ENCODE results near the gene PDE6B. TPM values are rescaled to one million over a fixed set of nuclear protein-coding genes. Genes with fewer than 3 reads are reported as not detected.

Gene PDE6B
- total and polyA plus RNA-seq, 2 of the 13 experiments (the other 11 are each of a cell fraction or from before 2014, with no cell fraction given), result 0.38 to 0.40 TPM

DNA sequence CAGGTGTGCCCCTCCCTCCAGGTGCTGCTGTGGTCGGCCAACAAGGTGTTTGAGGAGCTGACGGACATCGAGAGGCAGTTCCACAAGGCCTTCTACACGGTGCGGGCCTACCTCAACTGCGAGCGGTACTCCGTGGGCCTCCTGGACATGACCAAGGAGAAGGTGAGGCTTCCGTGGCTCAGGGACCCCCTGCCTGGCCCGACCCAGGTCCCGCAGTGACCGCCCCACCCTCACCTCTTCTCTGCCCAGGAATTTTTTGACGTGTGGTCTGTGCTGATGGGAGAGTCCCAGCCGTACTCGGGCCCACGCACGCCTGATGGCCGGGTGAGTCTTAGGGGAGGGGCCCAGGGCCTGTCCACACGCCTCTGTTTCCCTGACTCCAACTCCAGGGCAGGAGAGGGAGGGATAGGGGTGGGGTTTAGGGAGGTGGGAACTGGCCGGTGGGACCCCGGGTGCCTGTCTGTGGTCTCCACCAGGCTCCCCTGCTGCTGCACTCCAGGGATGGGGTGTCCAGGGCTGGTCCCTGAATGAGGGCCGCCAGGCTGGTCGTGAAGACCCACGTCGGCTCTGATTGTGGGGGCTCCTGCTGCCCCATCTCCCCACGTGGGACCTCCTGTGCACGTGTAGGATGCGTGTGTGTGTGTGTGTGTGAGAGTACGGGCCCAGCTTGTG is 28.6 kb downstream of the PDE6B start (continued):
- TF ChIP-seq, protein P1, sequence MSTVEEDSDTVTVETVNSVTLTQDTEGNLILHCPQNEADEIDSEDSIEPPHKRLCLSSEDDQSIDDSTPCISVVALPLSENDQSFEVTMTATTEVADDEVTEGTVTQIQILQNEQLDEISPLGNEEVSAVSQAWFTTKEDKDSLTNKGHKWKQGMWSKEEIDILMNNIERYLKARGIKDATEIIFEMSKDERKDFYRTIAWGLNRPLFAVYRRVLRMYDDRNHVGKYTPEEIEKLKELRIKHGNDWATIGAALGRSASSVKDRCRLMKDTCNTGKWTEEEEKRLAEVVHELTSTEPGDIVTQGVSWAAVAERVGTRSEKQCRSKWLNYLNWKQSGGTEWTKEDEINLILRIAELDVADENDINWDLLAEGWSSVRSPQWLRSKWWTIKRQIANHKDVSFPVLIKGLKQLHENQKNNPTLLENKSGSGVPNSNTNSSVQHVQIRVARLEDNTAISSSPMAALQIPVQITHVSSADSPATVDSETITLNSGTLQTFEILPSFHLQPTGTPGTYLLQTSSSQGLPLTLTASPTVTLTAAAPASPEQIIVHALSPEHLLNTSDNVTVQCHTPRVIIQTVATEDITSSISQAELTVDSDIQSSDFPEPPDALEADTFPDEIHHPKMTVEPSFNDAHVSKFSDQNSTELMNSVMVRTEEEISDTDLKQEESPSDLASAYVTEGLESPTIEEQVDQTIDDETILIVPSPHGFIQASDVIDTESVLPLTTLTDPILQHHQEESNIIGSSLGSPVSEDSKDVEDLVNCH (CRISPR knock-in tag; IDR thresholded peaks at IDR 0.05), result no peak
- TF ChIP-seq, protein P2, sequence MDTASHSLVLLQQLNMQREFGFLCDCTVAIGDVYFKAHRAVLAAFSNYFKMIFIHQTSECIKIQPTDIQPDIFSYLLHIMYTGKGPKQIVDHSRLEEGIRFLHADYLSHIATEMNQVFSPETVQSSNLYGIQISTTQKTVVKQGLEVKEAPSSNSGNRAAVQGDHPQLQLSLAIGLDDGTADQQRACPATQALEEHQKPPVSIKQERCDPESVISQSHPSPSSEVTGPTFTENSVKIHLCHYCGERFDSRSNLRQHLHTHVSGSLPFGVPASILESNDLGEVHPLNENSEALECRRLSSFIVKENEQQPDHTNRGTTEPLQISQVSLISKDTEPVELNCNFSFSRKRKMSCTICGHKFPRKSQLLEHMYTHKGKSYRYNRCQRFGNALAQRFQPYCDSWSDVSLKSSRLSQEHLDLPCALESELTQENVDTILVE (CRISPR knock-in tag; IDR thresholded peaks at IDR 0.05), result no peak
- TF ChIP-seq CC2D1A (CRISPR knock-in tag; IDR thresholded peaks at IDR 0.05), result no peak
- TF ChIP-seq ZNF577 (CRISPR knock-in tag; IDR thresholded peaks at IDR 0.05; ENCODE audit: borderline replicate concordance, low read depth), result no peak

DNA sequence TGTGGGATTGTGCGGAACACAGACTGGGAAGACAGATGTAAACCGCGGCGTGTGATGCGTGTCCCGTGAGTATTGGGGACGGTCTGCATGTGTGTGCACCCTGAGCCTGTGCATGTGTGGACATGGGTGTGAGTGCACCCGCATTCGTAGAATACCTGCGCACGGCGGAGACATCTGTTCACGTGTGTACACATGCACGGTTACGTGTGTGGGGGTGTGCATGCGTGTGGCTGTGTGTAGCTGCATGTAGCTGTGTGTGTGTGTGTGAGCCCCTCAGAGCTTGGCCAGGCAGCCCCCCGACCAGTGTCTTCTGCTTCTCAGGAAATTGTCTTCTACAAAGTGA is 29.1 kb downstream of the PDE6B start:
- ATAC-seq, result no peak
- no peak for FAIRE-seq
- Histone ChIP-seq H3K27ac (ENCODE audit: extremely low read length, insufficient read depth, low read length) (no peak overlapping the region), H3K4me3 (replicated peaks in 1 of 3; ENCODE audit: insufficient read depth in 1 of 3, low read depth in 2 of 3, low read length in 3 of 3) (no peak overlapping the region), H3K4me2 (ENCODE audit: low read depth, low read length) (no peak overlapping the region), H3K9ac (ENCODE audit: insufficient read depth, low read depth, low read length) (no peak overlapping the region), H3K79me2 (ENCODE audit: insufficient read depth, low read length) (no peaks in the 10 kb centered on the region), H3K27me3 (ENCODE audit: control insufficient read depth in 1 of 2, insufficient read depth in 2 of 2, low read length in 2 of 2) (peaks cover 14 to 55% of the 10 kb centered on the region in 2 experiments), H3K36me3 (replicated peaks in 1 of 2; ENCODE audit: control insufficient read depth in 1 of 2, insufficient read depth in 2 of 2, low read length in 2 of 2) (no peaks in the 10 kb centered on the region), H3K4me1 (ENCODE audit: insufficient read depth, low read length) (peaks cover 64% of the 10 kb centered on the region), H2AFZ (ENCODE audit: low read length) (no peak overlapping the region), H4K20me1 (ENCODE audit: insufficient read depth, low read length) (no peaks in the 10 kb centered on the region), H3K9me3 (ENCODE audit: low read length) (no peaks in the 10 kb centered on the region)
- 87% methylated on average over 11 of the region's 17 CpGs for WGBS (ENCODE audit: low lambda C conversion rate)
- ChIA-PET POLR2A (no interaction called here), CTCF (ENCODE audit: low intra/inter-chr PET ratio, low total read pairs) (no interaction called here)
- BruUV-seq (replicated peaks), result no TSS peak
- in situ Hi-C loops (cut with HindIII; ENCODE audit: extremely low pct_ligation_motif_present, low pct_unique_long_range_greater_than_20kb) (no loop called here), intact Hi-C loops (cut with micrococcal nuclease; ENCODE audit: unreplicated experiment) (no loop called here)
- TF ChIP-seq, protein P3, sequence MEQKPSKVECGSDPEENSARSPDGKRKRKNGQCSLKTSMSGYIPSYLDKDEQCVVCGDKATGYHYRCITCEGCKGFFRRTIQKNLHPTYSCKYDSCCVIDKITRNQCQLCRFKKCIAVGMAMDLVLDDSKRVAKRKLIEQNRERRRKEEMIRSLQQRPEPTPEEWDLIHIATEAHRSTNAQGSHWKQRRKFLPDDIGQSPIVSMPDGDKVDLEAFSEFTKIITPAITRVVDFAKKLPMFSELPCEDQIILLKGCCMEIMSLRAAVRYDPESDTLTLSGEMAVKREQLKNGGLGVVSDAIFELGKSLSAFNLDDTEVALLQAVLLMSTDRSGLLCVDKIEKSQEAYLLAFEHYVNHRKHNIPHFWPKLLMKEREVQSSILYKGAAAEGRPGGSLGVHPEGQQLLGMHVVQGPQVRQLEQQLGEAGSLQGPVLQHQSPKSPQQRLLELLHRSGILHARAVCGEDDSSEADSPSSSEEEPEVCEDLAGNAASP (CRISPR knock-in tag; IDR thresholded peaks at IDR 0.05; ENCODE audit: borderline replicate concordance), result no peak
- TF ChIP-seq ZBTB8A (CRISPR knock-in tag; IDR thresholded peaks at IDR 0.05; ENCODE audit: borderline replicate concordance, low read depth) (no peak), ZNF644 (CRISPR knock-in tag; IDR thresholded peaks at IDR 0.05; ENCODE audit: low read depth) (no peak), ZNF207 (IDR thresholded peaks at IDR 0.05; ENCODE audit: borderline replicate concordance) (no peak)
- TF ChIP-seq, protein P4, sequence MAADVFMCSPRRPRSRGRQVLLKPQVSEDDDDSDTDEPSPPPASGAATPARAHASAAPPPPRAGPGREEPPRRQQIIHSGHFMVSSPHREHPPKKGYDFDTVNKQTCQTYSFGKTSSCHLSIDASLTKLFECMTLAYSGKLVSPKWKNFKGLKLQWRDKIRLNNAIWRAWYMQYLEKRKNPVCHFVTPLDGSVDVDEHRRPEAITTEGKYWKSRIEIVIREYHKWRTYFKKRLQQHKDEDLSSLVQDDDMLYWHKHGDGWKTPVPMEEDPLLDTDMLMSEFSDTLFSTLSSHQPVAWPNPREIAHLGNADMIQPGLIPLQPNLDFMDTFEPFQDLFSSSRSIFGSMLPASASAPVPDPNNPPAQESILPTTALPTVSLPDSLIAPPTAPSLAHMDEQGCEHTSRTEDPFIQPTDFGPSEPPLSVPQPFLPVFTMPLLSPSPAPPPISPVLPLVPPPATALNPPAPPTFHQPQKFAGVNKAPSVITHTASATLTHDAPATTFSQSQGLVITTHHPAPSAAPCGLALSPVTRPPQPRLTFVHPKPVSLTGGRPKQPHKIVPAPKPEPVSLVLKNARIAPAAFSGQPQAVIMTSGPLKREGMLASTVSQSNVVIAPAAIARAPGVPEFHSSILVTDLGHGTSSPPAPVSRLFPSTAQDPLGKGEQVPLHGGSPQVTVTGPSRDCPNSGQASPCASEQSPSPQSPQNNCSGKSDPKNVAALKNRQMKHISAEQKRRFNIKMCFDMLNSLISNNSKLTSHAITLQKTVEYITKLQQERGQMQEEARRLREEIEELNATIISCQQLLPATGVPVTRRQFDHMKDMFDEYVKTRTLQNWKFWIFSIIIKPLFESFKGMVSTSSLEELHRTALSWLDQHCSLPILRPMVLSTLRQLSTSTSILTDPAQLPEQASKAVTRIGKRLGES (CRISPR knock-in tag; IDR thresholded peaks at IDR 0.05; ENCODE audit: borderline replicate concordance), result no peak
- no peak for DNase-seq (ENCODE audit: low spot score)
